GM18861 (cell line): ENCODE data around the gene ITIH3.

Experiments
- ATAC-seq: cut with Tn5 transposase; IDR thresholded peaks from one replicate; pipeline ENCODE4 v1.9.1; 2021; ENCODE audit not compliant: unreplicated experiment

The ITIH3 gene

DNA sequence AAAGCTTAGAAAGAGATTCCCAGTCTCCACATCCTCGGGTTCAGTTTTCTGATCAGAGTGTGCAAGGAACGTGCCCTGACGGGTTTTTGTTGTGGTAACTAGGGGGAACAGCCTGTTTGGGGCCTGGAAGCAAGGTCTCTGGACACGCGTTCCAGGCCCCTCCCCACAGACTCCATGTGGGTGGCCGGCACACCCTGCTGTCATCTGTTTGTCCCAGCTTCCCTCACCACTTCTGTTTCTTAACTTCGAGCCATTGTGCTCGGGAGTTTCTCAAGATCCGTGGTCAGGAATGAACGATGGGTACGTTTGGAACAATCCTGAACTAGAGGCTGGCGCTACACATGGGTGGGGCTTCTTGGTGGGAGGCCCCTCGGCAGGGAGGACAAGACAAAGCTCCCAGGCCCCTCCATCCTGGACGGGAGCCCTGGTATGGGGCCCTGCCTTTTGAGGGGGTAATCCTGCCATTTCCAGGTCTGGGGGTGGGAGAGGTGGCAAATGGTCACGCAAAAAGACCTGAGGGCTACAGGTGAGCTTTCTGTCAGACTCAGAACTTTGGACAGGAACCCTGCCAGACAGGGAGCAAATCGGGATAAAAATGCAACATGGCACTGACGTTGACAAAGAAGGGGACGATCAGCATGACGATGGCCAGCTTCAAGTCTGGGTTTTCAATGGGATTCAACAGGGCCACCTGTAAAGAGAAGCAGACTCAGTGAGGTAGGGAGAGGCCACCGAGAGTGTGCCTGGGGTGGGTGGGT lies 48.7 kb downstream of the ITIH3 start:
- no peak for ATAC-seq

DNA sequence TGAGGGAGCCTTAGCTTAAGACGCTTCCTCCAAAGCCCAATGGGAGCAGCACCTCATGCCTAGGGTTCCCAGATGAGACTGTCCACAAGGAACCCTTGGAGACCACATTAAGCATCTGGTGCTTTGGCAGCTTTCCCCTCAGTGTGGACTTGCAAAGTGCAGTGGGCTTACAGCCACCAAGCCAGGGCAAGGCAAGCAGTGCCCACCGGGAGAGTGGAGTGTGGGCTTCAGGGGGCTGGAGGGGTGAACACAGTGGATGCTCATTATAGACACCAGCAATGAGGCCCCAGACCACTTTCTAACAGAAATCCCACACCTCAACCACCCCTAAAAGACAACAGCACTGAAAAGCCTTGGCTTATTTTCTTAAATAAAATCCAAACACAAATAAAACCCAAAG lies 49.3 kb downstream of the ITIH3 start:
- no peak for ATAC-seq

DNA sequence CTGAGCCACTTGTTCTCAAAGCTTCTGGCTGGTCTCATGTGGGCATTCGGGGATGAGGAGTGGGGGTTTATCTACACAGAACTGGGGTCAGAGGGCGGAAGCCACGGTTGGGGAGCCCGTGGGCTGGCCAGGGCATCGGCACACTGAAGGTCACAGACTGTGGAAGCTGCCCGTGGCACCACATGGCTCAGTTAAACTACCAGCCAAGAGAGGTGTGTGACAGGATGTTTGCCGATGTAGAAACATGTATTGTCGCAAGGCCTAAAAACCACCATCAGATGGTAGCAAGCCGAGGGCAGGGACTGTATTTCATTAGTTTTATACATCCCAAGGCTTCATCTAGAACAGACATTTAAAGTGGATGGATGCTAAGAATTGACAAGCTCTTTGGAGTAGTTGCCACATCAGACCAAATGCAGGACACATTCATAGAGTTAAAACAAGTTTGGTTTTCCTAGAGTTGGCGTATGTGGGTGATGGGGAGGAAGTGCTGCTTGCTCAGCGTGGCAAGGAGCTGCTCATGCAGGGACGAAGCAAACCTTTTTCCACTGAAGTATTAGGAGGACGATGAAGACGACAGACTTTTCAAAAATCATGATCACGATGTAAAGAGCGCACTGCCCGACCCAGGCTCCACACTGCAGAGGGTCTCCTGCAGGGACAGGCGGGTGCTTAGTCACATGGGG lies 49.8 kb downstream of the ITIH3 start:
- ATAC-seq, result no peak

DNA sequence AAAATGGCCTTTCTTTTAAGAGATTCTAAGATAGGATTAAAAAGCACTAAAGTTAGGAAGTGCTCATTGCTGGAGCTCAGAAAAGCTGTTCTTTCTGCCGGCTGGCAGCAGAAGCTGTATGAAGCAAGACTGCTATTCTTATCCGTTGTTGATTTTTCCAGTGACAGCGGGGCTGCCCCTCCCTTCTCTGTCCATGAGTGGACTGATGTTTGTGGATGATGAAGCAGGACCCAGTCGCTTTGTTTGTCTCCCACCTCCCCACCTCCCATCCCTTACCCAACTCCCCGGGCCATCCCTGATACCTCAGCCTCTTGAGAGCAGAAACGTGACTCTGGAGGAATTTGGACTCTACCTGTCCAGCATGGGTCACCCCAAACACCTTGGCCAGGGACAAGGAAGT lies 50.6 kb downstream of the ITIH3 start:
- ATAC-seq, result no peak

DNA sequence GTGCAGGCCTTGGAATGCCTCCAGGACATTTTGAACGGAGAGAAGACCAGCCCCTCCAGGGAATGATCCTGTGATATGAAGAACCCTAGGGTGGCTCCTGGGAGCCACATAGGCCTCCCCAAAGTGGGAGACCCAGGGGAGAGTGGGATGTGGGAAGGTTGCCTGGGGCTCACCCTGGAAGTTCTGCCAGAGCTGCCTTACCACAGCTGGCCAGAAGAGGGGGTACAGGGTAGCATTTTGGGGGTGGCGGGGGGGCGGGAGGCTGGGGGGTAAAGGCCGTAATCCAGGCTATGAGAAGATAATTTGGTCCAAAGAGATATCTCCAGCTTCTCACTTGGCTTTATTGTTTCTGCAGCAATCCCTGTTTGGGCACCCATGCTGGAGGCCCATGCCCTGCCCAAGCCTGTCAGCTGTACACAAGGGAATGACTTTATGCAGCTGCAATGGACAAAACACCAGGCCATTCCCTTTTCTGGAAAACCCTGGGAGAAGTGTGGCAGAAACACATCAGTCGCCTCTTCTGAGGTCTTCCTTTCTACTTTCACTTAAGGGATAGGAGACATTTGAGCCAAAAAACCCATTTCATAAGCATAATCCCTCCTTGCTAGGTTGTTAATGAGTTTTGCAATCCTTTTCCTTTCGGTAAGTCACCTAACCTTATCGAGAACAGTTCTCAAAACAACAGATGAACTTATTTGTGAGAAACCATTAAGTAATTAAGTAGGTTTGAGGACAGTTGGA lies 51.3 kb downstream of the ITIH3 start:
- ATAC-seq, result no peak

DNA sequence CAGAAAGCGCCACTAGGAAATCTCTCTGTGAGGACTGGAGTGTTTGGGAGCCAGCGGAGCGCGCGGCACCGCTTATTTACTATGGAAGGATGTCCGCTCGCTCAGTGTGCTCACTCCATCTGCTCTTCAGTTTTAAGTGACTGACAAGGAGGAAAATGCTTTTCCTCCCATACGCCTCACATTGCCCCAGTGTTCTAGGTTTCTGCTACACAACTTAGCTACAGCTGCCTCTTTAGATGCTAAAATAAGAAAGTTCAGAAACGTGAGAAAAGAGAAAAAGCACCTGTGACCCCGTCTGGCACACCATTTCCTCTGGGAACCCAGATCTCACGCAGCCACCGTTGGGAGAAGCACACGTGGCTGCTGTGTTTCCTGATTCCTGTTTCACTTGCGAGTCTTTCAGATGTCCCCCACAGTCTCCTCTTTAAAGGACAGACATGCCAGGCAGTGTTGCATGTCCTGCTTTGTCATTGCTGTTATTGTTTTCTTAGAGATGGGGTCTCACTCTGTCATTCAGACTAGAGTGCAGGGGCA lies 51.9 kb downstream of the ITIH3 start:
- no peak for ATAC-seq

DNA sequence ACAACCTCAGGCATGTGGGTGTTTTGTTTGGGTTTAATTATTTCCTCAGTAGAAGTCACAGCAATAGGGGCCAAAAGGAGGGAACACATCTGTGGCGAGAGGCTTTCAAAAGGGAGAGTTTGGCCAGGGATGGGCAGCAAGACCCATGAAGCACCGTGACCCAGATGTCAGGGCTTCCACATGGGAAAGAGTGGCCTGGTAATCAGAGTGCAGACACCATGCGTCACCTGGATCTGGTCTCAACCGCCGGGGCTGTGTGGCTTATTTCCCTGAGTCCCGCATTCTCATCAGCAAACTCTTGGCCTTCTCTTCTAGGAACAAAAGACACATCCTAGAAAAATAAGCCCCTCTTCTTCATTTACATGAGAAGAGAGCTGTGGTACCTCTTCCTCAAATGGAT lies 52.6 kb downstream of the ITIH3 start:
- no peak for ATAC-seq

DNA sequence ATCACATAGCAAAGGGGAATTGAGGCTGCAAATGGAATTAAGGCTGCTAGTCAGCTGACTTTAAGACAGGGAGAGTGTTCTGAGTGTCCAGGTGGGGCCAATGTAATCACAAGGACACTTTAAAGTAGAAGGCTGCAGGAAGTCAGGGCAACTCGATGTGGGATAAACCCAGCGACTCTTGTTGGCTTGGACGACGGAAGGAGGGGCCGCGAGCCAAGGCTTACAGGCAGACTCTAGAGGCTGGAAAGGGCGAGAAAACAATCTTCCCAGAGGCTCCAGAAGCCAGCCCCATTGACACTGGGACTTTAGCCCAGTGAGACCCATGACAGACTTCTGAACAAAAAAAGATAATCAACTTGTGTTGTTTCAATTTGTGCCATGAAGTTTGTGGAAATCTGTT lies 53.1 kb downstream of the ITIH3 start:
- ATAC-seq, result no peak

DNA sequence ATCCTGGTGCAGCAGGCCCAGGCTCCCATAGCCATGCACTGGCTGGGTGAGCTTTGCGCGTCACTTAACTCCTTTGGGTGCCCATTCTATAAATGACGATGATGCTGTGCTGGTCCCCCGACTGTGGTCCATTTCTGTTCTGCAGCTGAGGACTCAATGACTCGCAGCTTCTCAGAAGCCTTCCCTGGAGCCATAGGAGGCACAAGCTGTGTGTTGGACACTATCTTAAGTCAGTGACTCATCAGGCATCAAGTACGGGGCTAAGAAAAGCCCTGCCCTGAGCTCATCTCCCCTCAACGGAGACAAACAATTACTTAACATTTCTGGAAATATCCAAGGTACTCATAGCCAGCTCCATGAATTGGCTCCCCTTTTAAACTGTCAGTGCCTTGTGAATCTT lies 54.0 kb downstream of the ITIH3 start:
- no peak for ATAC-seq

DNA sequence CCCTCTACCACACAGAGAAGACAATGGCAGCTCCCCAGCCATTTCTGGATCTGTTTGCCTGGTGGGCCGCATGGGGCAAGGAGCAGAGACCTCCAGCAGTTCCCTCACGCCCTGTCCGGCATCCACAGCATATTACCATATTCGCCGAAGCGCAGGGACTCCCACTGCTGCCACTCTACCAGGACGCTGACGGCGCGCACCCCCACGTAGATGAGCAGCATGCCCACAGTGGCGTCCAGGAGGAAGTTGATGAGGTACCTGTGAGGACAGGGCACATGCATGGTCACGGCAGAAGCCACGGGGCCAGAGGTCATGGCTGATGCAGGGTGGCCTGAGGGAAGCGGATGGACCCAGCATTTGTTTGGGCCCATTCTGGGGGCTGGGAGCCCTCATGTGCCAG lies 55.1 kb downstream of the ITIH3 start:
- no peak for ATAC-seq

DNA sequence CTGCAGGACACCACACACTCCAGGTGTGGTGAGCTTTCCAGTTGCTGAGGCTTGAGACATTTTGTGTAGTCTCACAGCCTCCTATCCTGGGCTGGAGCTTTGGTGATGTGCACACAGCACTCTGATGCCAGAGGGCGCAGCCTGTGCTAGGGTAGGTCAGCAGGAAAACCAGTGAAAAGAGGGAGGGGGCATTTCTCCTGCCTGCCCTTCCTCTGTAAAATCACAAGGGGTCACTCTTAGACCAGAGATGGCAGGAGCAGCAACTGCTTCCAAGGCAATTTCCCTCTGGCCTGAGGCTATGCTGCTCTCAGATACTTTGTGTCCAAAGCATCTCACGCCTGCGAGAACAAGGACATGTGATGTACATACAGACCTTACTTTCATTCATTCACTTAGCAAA lies 56.8 kb downstream of the ITIH3 start:
- no peak for ATAC-seq

DNA sequence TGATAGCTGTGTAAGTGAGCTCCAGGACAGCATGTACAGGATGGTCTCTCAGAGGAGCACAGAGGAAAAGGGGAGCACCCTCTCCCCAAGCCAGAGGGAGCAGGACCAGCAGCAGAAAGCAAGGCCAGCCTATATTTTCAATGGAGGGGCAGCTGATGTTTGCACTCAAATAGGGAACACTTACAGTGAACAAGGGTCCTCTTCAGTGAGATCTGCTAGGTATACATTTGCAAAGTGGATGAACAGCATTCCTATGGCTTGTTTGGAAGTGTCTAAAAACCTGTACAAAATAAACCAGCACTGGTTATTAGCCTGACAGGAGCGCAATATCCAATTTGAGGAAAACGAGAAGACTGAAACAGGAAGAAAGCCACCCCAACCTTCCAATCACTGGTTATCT lies 57.8 kb downstream of the ITIH3 start:
- no peak for ATAC-seq

DNA sequence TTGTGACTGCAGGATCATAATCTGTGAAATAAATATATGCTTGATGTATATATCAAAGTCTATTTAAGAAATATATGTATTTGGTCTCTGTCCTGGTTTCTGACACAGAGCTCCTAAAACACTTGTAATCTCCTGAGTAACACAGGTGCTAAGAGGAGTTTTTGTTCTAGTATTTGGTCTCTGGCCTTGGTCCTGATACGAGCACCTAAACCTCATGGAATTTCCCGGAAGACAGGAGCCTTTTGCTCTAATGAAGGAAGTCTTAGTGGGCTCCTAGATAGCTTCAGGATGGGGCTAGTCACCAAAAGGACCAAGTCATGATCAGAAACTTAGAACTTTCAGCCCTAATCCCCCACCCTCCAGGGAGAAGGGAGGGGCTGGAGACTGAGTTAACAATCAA lies 59.4 kb downstream of the ITIH3 start:
- ATAC-seq, result no peak

DNA sequence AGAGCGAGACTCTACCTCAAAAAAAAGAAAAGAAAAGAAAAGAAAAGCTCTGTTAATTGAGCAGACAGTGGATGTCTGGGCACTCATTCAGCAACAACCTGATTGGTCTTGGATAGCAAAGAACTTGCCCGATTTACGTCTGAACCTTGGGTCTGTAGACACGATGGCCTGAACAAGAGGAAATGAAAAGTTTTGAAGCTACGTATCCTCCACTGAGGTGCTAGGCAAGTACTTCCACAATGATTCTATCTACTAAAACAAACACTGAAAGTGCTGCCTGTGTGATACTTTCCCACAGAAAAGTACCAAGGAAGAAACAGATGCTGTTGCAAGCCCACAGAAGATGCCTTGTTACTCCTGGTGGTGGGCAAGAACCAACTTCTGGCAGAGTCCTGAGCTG lies 62.1 kb downstream of the ITIH3 start:
- no peak for ATAC-seq

DNA sequence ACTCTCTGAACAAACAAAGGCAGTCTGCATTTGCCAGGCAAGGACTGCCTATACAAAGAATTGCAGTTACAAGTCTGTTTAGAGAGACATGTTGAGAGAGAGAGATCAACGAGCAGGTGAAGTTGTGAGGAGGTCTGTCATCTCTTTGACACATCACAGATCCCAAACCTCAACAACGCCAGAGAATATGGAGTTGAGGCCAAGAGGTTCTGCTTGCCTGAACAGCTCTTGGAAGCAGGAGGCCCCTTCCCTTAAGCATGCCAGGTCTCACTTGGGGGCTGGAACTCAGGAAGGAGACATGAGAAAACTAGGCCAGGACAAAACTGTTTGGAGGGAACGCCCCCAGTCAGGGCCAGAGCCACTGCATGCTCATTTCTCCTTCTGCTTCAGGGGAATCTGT lies 62.5 kb downstream of the ITIH3 start:
- ATAC-seq, result no peak

DNA sequence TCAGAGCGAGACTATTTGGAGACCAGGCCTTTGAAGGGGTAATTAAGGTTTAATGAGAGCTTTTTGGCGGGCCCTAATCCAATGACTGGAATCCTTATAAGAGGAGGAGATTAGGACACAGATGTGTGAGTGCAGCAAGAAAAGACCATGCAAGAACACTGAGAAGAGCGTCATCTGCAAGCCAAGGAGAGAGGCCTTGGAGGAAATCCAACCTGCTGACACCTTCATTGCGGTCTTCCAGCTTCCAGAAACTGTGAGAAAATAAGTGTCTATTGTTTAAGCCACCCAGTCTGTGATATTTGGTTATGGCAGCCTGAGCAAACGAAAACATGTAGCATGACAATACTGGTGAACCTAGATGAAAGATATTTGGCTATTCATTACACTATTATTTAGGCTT lies 63.3 kb downstream of the ITIH3 start:
- ATAC-seq, result no peak
